Endodermal cell (in vitro differentiated cells): ENCODE data around the gene PTPRN2. TPM values are rescaled to one million over a fixed set of nuclear protein-coding genes. Genes with fewer than 3 reads are reported as not detected.

ENCODE experiments used
- DNase-seq: peaks from one replicate; pipeline ENCODE4 v3.0.0-alpha.2; 2017
- H3K27ac ChIP-seq: 2 replicates; pipeline ENCODE4 v1.5.1; 2013; ENCODE audit warnings: mild to moderate bottlenecking, low read depth, low read length, moderate library complexity
- H3K27me3 ChIP-seq: 2 replicates; pipeline ENCODE4 v1.6.1; 2013; ENCODE audit warnings: mild to moderate bottlenecking, low read length, moderate library complexity; ENCODE audit not compliant: insufficient read depth, control insufficient read depth, poor library complexity, severe bottlenecking
- H3K36me3 ChIP-seq: 2 replicates; pipeline ENCODE4 v1.7.0; 2013; ENCODE audit warnings: mild to moderate bottlenecking, low read length, moderate library complexity; ENCODE audit not compliant: control insufficient read depth, insufficient read depth
- H3K4me1 ChIP-seq: one replicate; pipeline ENCODE4 v1.7.0; 2013; ENCODE audit warnings: low read length; ENCODE audit not compliant: control insufficient read depth, insufficient read depth
- H3K4me3 ChIP-seq: 2 replicates; pipeline ENCODE4 v1.5.1; 2013; ENCODE audit warnings: mild to moderate bottlenecking, low read length, moderate library complexity
- H3K9ac ChIP-seq: 2 replicates; pipeline ENCODE4 v1.6.1; 2013; ENCODE audit warnings: mild to moderate bottlenecking, low read length, moderate library complexity; ENCODE audit not compliant: poor library complexity, severe bottlenecking; ENCODE audit errors: extremely low read depth
- H3K9me3 ChIP-seq: 2 replicates; pipeline ENCODE4 v1.6.1; 2013; ENCODE audit warnings: mild to moderate bottlenecking, low read length, moderate library complexity; ENCODE audit not compliant: control insufficient read depth
- H3K27ac Mint-ChIP-seq: 2 replicates; pipeline ENCODE4 v1.8.0; 2020; ENCODE audit warnings: mixed read lengths
- H3K27me3 Mint-ChIP-seq: 2 replicates; pipeline ENCODE4 v1.8.0; 2021; ENCODE audit warnings: mild to moderate bottlenecking, mixed read lengths; ENCODE audit not compliant: insufficient read depth
- H3K36me3 Mint-ChIP-seq: 2 replicates; pipeline ENCODE4 v1.8.0; 2020; ENCODE audit warnings: low read depth, mixed read lengths
- H3K4me1 Mint-ChIP-seq: 2 replicates; pipeline ENCODE4 v1.8.0; 2020; ENCODE audit warnings: mixed read lengths
- H3K4me3 Mint-ChIP-seq: 2 replicates; pipeline ENCODE4 v1.8.0; 2020; ENCODE audit warnings: mild to moderate bottlenecking, moderate library complexity, mixed read lengths
- H3K9me3 Mint-ChIP-seq: 2 replicates; pipeline ENCODE4 v1.8.0; 2020; ENCODE audit warnings: mild to moderate bottlenecking, mixed read lengths
- CTCF ChIP-seq: fragments of 200-600 bp; sonication (generic); conservative IDR thresholded peaks from 2 replicates; pipeline ENCODE4 v1.5.0; 2021; ENCODE audit warnings: antibody characterized with exemption, mild to moderate bottlenecking
- WGBS, 2 experiments: methylation state at CpG; one replicate each; pipeline versions ENCODE4 v1.1.5 to v1.1.7; 2013; ENCODE audit warnings: missing lambda C conversion rate in 2 of 2, mixed read lengths in 1 of 2; ENCODE audit not compliant: insufficient coverage in 1 of 2, insufficient read length in 1 of 2; 5-methylcytosine and 5-hydroxymethylcytosine counted together
- total RNA-seq, 2 donors: library from RNA; stranded (reverse); fragmentation: NEBNext Ultra II Directional in 1 of 2; extraction: Animal tissue kit (Norgen Biotek cat#: 25700) in 1 of 2; gene quantifications; 2 replicates in 1 of 2; 3 replicates in 1 of 2; pipeline ENCODE4 v1.2.1, GENCODE V29; 2021

Gene PTPRN2
- total RNA-seq, 2 donors from 2014 or later = 0.69 to 1.2 TPM

- Mint-ChIP-seq H3K9me3 (no peaks in the 10 kb centered on the region), H3K27me3 (peaks cover 33% of the 10 kb centered on the region), H3K4me3 (no peak overlapping the region), H3K27ac (no peak overlapping the region), H3K36me3 (no peaks in the 10 kb centered on the region), H3K4me1 (no peaks in the 10 kb centered on the region)
- H3K27ac ChIP-seq = no peak overlapping the region
- H3K9me3 ChIP-seq = peaks cover 49% of the 10 kb centered on the region
- no peaks in the 10 kb centered on the region for H3K36me3 ChIP-seq
- H3K4me3 ChIP-seq = no peak overlapping the region
- H3K4me1 ChIP-seq = no peaks in the 10 kb centered on the region
- no peak overlapping the region for H3K9ac ChIP-seq
- peak; percentile 36 for DNase-seq
- H3K27me3 ChIP-seq = no peaks in the 10 kb centered on the region
- no peak for TF ChIP-seq CTCF
- 79 to 80% methylated on average over 10 to 12 of the region's 12 CpGs for WGBS, 2 experiments
These were observed 1089.0 kb downstream of the PTPRN2 start for GRCh38 chr7:157498657-157499056.

GRCh38 chr7:157497744-157498651 is 1089.6 kb downstream of the PTPRN2 start:
- TF ChIP-seq CTCF = no peak
- Histone ChIP-seq H3K27ac (no peak overlapping the region), H3K9ac (no peak overlapping the region), H3K36me3 (no peaks in the 10 kb centered on the region), H3K27me3 (no peaks in the 10 kb centered on the region), H3K4me1 (no peaks in the 10 kb centered on the region), H3K9me3 (peaks cover 50% of the 10 kb centered on the region), H3K4me3 (no peak overlapping the region)
- WGBS, 2 experiments = 81 to 92% methylated on average over 17 to 28 of the region's 33 CpGs
- Mint-ChIP-seq H3K9me3 (no peaks in the 10 kb centered on the region), H3K27ac (no peak overlapping the region), H3K4me1 (no peaks in the 10 kb centered on the region), H3K36me3 (no peaks in the 10 kb centered on the region), H3K4me3 (no peak overlapping the region), H3K27me3 (peaks cover 28% of the 10 kb centered on the region)
- peak; percentile 23 for DNase-seq

GRCh38 chr7:157497367-157497743 is 1090.3 kb downstream of the PTPRN2 start:
- Histone ChIP-seq H3K4me3 (no peak overlapping the region), H3K36me3 (no peaks in the 10 kb centered on the region), H3K27ac (no peak overlapping the region), H3K9ac (no peak overlapping the region), H3K27me3 (no peaks in the 10 kb centered on the region), H3K9me3 (peaks cover 51% of the 10 kb centered on the region), H3K4me1 (no peaks in the 10 kb centered on the region)
- no peak overlapping the region for H3K4me3 Mint-ChIP-seq
- WGBS, 2 experiments = 72 to 86% methylated on average over 3 to 8 of the region's 8 CpGs
- H3K9me3 Mint-ChIP-seq = no peaks in the 10 kb centered on the region
- DNase-seq = peak; percentile 34
- no peak for TF ChIP-seq CTCF
- no peaks in the 10 kb centered on the region for H3K4me1 Mint-ChIP-seq
- H3K36me3 Mint-ChIP-seq = no peaks in the 10 kb centered on the region
- H3K27ac Mint-ChIP-seq = no peak overlapping the region
- H3K27me3 Mint-ChIP-seq = peaks cover 23% of the 10 kb centered on the region
